Stomach (tissue), 4 donors: ENCODE measurements around the gene FARS2.

Experiments used
- EP300 ChIP-seq: sonication (generic); formaldehyde crosslinking; IDR thresholded peaks from one replicate; pipeline ENCODE4 v1.6.1; 2017; ENCODE audit warnings: antibody characterized with exemption
- POLR2A ChIP-seq, 4 donors: fragments of 450-650 bp; IDR thresholded peaks; one replicate each; pipeline ENCODE4 v1.6.1; 2016; ENCODE audit warnings: antibody characterized with exemption in 4 of 4, control low read depth in 2 of 4, mild to moderate bottlenecking in 1 of 4, moderate library complexity in 1 of 4

DNA sequence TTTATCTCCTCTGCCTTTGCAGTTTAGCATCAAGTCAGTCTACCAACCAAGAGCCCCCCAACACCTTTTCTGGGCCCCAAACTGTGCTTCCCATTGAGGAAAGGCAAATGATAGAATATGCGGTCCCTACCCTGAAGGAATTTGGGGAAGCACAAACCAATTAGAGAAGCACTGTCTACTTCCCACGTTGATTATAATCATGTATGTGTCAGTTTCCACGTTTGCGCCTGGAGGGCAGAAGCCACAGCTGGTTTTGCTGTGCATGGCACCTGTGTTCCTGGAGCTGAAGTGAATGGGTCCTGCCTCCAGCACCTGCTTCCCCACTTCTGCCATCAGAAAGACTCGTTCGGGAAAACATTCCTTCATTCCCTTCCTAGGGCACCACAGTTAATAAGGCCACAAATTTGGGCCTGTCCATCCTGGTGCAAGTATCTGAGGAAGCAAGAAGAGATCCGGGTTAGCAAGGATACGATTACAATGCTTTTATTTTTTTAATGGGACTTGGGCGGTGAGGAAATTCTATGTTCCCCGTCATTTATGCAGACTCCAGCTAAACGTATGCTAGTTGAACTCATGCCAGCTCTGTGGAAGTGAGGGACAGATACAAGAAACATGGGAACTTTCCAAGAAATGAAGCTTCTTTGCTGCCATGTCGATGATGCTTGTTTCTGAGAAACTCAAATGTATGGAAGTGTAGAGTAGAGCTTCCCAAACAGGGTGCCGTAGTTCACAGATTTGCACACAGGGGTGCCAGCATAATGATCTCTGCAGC is 411.9 kb downstream of the FARS2 start:
- TF ChIP-seq POLR2A (IDR thresholded peaks at IDR 0.05) (no peak), EP300 (no peak)
